ENCODE data around the gene STAP1. TPM values are rescaled to one million over a fixed set of nuclear protein-coding genes. Genes with fewer than 3 reads are reported as not detected.

The STAP1 gene
- total RNA-seq, 1 experiment from 2014 or later: not detected

- Mint-ChIP-seq H3K27ac (no peak overlapping the region), H3K4me1 (peaks cover 10% of the 10 kb centered on the region; the same call in 1 of the 2 replicates), H3K27me3 (ENCODE audit: low read depth) (peaks cover 3% of the 10 kb centered on the region; the same call in 1 of the 2 replicates), H3K36me3 (peaks cover 13% of the 10 kb centered on the region), H3K9me3 (peaks cover 36% of the 10 kb centered on the region), H3K4me3 (no peak overlapping the region)
- POLR2A ChIA-PET: no interaction called here
- CTCF ChIA-PET: no interaction called here
- DNase-seq (ENCODE audit: low spot score): no peak
- ATAC-seq: no peak
- TF ChIP-seq NR1H2 (CRISPR knock-in tag; IDR thresholded peaks at IDR 0.05): no peak
- no peak for TF ChIP-seq USF2 (CRISPR knock-in tag; IDR thresholded peaks at IDR 0.05)
- no peak for TF ChIP-seq ZBTB21 (CRISPR knock-in tag; IDR thresholded peaks at IDR 0.05; ENCODE audit: borderline replicate concordance)
These were observed 45.5 kb downstream of the STAP1 start for GRCh38 chr4:67604029-67604381.

- ATAC-seq (no peak), DNase-seq (ENCODE audit: low spot score) (no peak)
- peaks cover 9% of the 10 kb centered on the region for H3K36me3 Mint-ChIP-seq
- no peak for TF ChIP-seq NR3C1 (CRISPR knock-in tag; conservative IDR thresholded peaks at IDR 0.05; ENCODE audit: low read depth)
- no peak for TF ChIP-seq ATF1 (CRISPR knock-in tag; IDR thresholded peaks at IDR 0.05)
- no peak for TF ChIP-seq KAT7 (CRISPR knock-in tag; IDR thresholded peaks at IDR 0.05; ENCODE audit: borderline replicate concordance)
- H3K9me3 Mint-ChIP-seq: peaks cover 32% of the 10 kb centered on the region
- ChIA-PET POLR2A (interaction anchor here (0.6 kb wide), 1 partner anchor 9 kb away, joined by 9 read pairs; no protein-coding TSS in a partner anchor), CTCF (no interaction called here)
- H3K4me3 Mint-ChIP-seq: no peak overlapping the region
- no peak overlapping the region for H3K27ac Mint-ChIP-seq
- peaks cover 10% of the 10 kb centered on the region; the same call in 1 of the 2 replicates for H3K4me1 Mint-ChIP-seq
- peaks cover 3% of the 10 kb centered on the region; the same call in 1 of the 2 replicates for H3K27me3 Mint-ChIP-seq (ENCODE audit: low read depth)
These were observed 46.2 kb downstream of the STAP1 start for GRCh38 chr4:67604749-67605148.

GRCh38 chr4:67608027-67608426, 49.5 kb downstream of the STAP1 start:
- H3K4me1 Mint-ChIP-seq: peaks cover 10% of the 10 kb centered on the region; the same call in 1 of the 2 replicates

More at GRCh38 chr4:67608027-67608426, 49.5 kb downstream of the STAP1 start:
- no peaks in the 10 kb centered on the region for H3K27me3 Mint-ChIP-seq (ENCODE audit: low read depth)
- DNase-seq (ENCODE audit: low spot score) (no peak), ATAC-seq (no peak)
- H3K27ac Mint-ChIP-seq: no peak overlapping the region
- H3K4me3 Mint-ChIP-seq: no peak overlapping the region
- TF ChIP-seq NR2C2 (CRISPR knock-in tag; IDR thresholded peaks at IDR 0.05) (no peak), ZNF317 (CRISPR knock-in tag; IDR thresholded peaks at IDR 0.05; ENCODE audit: borderline replicate concordance, low read depth) (no peak), IRF1 (CRISPR knock-in tag; IDR thresholded peaks at IDR 0.05) (no peak), E2F5 (CRISPR knock-in tag; IDR thresholded peaks at IDR 0.05) (no peak), MAX (CRISPR knock-in tag; IDR thresholded peaks at IDR 0.05) (no peak), ZNF425 (CRISPR knock-in tag; conservative IDR thresholded peaks at IDR 0.05) (no peak), RELA (CRISPR knock-in tag; IDR thresholded peaks at IDR 0.05; ENCODE audit: borderline replicate concordance) (no peak), HMGXB4 (CRISPR knock-in tag; IDR thresholded peaks at IDR 0.05) (no peak), FOXJ3 (CRISPR knock-in tag; IDR thresholded peaks at IDR 0.05; ENCODE audit: borderline replicate concordance) (no peak)
- peaks cover 17% of the 10 kb centered on the region for H3K9me3 Mint-ChIP-seq
- POLR2A ChIA-PET: no interaction called here
- CTCF ChIA-PET: no interaction called here
- H3K36me3 Mint-ChIP-seq: peaks cover 5% of the 10 kb centered on the region
